GM12891 (cell line): ENCODE measurements around the gene ZACN.

Source experiments
- DNase-seq: peaks from one replicate; pipeline ENCODE4 v3.0.0; 2011; ENCODE audit warnings: low spot score; ENCODE audit not compliant: insufficient read length
- FAIRE-seq: peaks from 2 replicates; lab custom pipeline; 2011; peaks lifted over from hg19 to GRCh38; lab: Jason Lieb, UNC
- PAX5 ChIP-seq: IDR thresholded peaks from 2 replicates; pipeline ENCODE4 v1.6.1; 2011; ENCODE audit warnings: low read length, moderate library complexity, mild to moderate bottlenecking; ENCODE audit not compliant: insufficient read depth, severe bottlenecking
- POLR2A ChIP-seq: IDR thresholded peaks from 2 replicates; pipeline ENCODE4 v1.6.1; 2011; ENCODE audit warnings: low read depth, low read length, control low read depth
- POLR2AphosphoS5 ChIP-seq: IDR thresholded peaks from 2 replicates; pipeline ENCODE4 v1.6.1; 2011; ENCODE audit warnings: low read depth, low read length, control low read depth
- POU2F2 ChIP-seq: IDR thresholded peaks from 2 replicates; pipeline ENCODE4 v1.6.1; 2011; ENCODE audit warnings: low read depth, mild to moderate bottlenecking, control low read depth, low read length, moderate library complexity
- SPI1 ChIP-seq: IDR thresholded peaks from 2 replicates; pipeline ENCODE4 v1.6.1; 2011; ENCODE audit warnings: low read depth, low read length, control low read depth
- TAF1 ChIP-seq: IDR thresholded peaks from 2 replicates; pipeline ENCODE4 v1.6.1; 2011; ENCODE audit warnings: low read depth, low read length, control low read depth

ZACN gene

DNA sequence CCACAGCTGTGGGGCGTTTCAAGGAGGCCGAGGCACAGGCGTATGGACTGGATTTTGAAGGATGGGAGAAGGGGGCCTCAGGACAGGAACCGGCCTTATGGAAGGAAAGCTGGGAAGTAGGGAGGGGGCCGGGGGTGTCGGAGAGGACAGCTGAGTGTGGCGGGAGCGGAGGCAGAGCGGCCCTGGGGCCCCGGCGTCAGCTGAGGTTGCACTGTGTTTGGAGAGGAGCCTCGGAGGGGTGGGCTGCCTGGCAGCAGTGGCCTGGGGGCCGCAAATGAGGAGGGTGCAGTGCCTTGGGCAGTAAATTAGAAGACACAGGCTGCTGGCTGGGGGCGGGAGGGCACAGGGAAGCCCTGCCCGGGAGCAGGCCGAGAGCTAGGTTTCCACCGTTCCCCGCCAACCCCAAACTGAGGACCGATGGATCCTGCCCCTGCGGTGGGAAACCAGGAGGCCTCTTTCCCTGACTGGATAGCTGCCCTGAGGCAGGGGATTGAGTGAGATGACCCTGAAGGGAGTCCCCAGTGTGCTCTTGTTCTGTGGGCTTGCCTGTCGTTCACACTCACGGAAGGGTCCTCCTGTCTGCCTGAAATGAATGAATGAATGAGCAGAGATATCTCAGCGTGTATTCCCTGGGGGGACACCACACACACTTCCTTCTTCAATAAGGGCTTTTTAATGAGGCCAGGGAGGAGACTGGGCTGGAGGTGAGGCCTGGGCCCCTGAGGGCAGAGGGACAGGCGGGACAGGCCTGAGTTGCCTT is 43.6 kb downstream of the ZACN start:
- TF ChIP-seq PAX5 (no peak), POU2F2 (no peak), POLR2A (no peak), SPI1 (no peak), POLR2AphosphoS5 (no peak), TAF1 (no peak)
- FAIRE-seq (peak; percentile 47), DNase-seq (peak; percentile 15)

DNA sequence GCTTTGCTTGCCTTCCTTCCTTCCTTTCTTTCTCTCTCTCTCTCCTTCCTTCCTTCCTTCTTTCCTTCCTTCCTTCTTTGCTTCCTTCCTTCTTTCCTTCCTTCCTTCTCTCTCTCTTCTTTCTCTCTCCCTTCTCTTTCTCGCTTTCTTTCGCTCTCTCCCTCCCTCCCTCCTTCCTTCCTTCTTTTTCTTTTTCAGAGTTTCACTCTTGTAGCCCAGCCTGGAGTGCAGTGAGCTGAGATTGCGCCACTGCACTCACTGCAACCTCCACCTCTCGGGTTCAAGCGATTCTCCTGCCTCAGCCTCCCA is 44.2 kb downstream of the ZACN start:
- no peak for DNase-seq
- no peak for FAIRE-seq
- TF ChIP-seq POU2F2 = no peak
- TF ChIP-seq POLR2AphosphoS5 = no peak
- no peak for TF ChIP-seq PAX5
- TF ChIP-seq POLR2A = no peak
- no peak for TF ChIP-seq SPI1
- no peak for TF ChIP-seq TAF1

DNA sequence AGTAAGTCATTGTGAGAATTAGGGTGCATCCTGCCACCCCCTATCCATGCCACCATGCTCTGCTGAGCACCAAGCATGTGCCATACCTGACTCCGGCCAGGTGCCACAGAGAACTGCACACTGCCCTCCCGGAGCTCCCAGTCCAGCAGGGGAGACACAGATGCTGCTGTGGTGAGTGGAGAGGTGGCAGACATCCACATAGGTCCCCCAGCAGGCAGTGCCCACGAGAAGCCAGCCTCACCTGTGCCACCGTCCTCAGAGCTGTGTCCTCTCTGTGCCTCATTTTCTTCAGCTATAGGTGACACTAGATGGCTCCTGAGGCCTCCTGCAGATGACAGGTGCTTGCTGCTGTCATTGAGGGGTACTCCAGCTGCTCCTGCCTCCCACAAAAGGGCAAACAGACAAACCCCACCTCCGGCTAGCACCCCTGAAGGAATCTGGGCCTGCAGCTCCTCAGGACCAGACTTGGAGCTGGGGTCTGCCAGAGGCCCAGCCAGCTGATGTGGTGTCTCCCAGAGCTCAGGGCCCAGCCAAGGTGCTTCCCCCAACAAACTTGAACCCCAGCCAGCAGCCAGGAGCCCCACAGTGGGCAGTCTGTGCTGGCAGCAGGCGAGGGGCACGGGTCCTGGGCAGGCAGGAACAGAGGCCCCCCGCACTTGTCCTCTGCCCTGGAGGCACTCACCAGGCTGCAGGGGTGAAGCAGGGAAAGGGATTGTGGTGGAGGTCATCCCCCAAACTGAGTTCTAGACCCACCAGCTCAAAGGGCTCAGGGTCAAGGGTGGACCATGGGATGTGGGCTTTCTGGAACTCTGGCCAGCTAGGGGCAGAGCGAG is 45.0 kb downstream of the ZACN start:
- no peak for TF ChIP-seq SPI1
- no peak for TF ChIP-seq TAF1
- TF ChIP-seq POLR2A = no peak
- no peak for TF ChIP-seq POLR2AphosphoS5
- TF ChIP-seq POU2F2 = no peak
- no peak for TF ChIP-seq PAX5
- FAIRE-seq = no peak
- DNase-seq = no peak

DNA sequence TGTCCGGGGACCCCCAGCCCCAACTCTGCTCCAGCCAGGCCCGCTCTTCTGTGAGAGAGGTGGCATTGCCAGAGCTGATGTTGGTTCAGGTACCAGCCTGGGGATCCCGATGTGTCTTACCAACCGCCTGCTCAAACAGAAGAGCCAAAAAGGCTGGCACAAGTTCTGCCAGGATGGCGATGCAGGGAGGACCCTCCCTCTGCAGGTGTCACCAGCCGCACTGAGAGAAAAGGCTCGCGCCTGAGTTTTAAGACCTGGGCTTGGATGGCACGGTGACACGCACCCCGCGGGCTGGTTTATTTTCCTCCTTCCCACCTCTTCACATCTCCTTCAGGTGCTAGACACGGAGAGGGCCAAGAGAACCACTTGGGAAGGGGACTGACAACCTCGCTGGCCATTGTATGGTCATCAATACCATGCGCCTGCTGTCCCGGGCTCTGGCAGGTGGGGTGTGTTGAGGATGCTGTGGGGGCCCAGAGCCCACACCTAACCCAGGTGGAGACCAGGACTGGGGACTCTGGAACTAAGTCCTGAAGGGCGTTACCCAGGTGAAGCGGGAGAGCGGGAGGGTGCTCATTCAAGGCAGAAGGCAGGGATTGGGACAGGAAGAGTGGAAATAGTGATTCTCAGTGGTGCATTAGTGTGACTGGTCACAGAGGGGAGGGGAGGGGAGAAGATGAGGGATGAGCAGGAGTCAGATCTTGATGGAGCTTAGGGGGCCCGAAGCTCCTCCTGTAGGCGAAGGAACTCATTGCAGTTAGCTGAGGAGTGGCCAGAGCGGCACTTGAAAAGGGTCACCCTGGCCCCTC is 45.8 kb downstream of the ZACN start:
- FAIRE-seq = peak; percentile 70
- DNase-seq = peak; percentile 37

DNA sequence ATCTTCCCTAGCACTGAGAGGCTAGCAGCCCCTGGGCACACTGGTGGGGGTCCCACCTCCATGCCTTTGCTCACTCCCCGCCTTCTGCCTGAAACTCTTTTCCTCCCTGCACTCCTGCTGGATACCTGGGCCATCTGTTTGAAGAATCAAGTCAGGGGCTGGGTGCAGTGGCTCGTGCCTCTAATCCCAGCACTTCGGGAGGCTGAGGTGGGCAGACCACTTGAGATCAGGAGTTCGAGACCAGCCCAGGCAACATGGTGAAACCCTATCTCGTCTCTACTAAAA is 46.4 kb downstream of the ZACN start:
- no peak for DNase-seq
- TF ChIP-seq TAF1 (no peak), PAX5 (no peak), POLR2AphosphoS5 (no peak), POU2F2 (no peak), SPI1 (no peak), POLR2A (no peak)
- no peak for FAIRE-seq

More for the DNA sequence above, 45.8 kb downstream of the ZACN start:
- no peak for TF ChIP-seq SPI1
- no peak for TF ChIP-seq POLR2A
- TF ChIP-seq POLR2AphosphoS5 = no peak
- no peak for TF ChIP-seq TAF1
- no peak for TF ChIP-seq POU2F2
- TF ChIP-seq PAX5 = no peak

DNA sequence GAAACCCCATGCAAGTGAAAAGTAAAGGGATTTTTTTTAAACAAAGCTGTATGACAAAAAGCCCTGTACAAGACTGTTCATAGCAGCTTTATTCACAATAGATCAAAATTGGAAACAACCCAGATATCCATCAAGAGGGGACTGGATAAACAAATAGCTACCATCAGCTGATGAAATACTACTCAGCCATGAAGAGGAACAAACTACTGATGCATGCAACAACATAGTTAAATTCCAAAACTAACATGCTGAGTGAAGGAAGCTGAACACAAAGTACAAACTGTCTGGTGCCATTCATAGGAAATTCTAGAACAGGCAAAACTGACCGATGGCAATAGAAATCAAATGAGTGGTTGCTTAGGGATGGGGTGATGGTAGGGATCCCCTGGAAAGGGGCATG is 46.9 kb downstream of the ZACN start:
- TF ChIP-seq SPI1 = no peak
- no peak for TF ChIP-seq PAX5
- no peak for FAIRE-seq

DNA sequence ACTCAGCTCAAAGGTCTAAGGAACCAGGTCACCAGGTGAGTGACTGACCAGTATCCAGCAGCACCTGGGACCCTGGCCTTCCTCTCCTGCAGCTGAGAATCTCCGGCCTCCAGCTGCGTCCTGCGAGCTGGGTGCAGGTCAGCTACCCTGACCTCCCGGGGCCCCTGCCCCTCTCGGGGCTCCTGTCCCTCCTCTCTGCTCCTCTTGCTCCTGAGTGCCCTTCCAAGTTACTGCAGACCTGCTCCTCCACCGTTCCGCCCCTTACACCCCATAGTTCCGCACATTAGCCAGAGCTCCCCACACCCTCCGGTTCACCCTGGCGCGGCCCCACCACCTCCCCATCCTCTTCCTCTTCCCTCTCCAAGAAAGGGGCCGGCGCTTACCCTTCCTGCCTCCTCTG is 51.5 kb downstream of the ZACN start:
- FAIRE-seq = no peak
- no peak for DNase-seq
- TF ChIP-seq POU2F2 (no peak), PAX5 (no peak), POLR2A (no peak), POLR2AphosphoS5 (no peak), SPI1 (no peak)

More for the DNA sequence above, 46.9 kb downstream of the ZACN start:
- DNase-seq = no peak

DNA sequence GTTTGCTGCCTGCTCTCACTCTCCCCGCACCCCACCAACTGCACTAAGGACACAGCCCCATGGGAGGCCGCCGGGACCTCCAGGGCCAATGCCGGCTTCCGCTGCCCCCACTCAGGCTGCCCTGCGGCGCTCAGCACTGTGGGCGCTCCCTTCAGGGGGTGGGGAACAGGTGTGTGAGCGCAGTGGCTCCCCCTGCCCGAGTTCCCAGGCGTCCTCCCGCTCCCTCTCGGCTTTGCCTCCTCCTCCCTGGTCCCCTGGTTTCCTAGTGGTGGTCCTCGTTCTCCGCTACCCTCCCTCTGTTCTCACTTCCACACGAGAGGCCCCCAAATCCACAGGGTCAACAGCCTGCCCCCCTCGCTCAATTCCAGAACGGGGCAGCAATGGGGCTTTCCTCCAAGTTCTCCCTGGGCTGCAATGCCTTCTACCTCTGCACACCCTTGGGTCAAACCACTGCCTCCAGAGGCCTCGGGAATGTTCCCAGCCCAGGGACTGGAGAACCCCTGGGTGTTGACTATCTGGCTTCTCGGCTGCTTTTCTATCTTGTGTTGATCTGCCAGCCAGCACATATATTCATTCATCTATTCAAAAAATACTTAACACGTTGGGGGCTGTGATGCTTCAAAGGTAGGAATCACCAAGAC is 52.2 kb downstream of the ZACN start:
- FAIRE-seq (no peak), DNase-seq (no peak)
- no peak for TF ChIP-seq POLR2AphosphoS5
- TF ChIP-seq SPI1 = no peak
- TF ChIP-seq POLR2A = no peak
- no peak for TF ChIP-seq PAX5
- no peak for TF ChIP-seq TAF1
- no peak for TF ChIP-seq POU2F2
